DOHH2 (cell line): ENCODE measurements around the gene ACAD11.
"Not testable (repeated sequence)": the region's sequence is repeated elsewhere in the genome, so short reads cannot be mapped to it uniquely, and the experiment has no call there.

Source experiments
- H3F3A ChIP-seq: fragments of 200-600 bp; sonication (generic), shearing (Covaris generic); 2 replicates; pipeline ENCODE4 v1.6.0; 2016; ENCODE audit warnings: antibody characterized with exemption, mild to moderate bottlenecking; ENCODE audit not compliant: control insufficient read depth, insufficient read depth
- H3K27ac ChIP-seq: fragments of 200-600 bp; sonication (generic); 2 replicates; pipeline ENCODE4 v1.5.1; 2014; ENCODE audit warnings: low read depth, mild to moderate bottlenecking, low read length, moderate library complexity
- H3K27me3 ChIP-seq: fragments of 200-600 bp; sonication (generic); 2 replicates; pipeline ENCODE4 v1.6.1; 2014; ENCODE audit warnings: mild to moderate bottlenecking, low read length, mixed read lengths; ENCODE audit not compliant: control insufficient read depth
- H3K36me3 ChIP-seq: fragments of 200-600 bp; sonication (generic); 2 replicates; pipeline ENCODE4 v1.6.1; 2014; ENCODE audit warnings: mild to moderate bottlenecking, low read length, moderate library complexity, mixed read lengths; ENCODE audit not compliant: control insufficient read depth
- H3K4me1 ChIP-seq: fragments of 200-600 bp; sonication (generic); 2 replicates; pipeline ENCODE4 v1.6.1; 2014; ENCODE audit warnings: mild to moderate bottlenecking, low read length, mixed read lengths; ENCODE audit not compliant: control insufficient read depth
- H3K4me2 ChIP-seq: fragments of 200-600 bp; sonication (generic); 2 replicates; pipeline ENCODE4 v1.6.0; 2014; ENCODE audit warnings: mild to moderate bottlenecking, low read length, moderate library complexity
- H3K4me3 ChIP-seq: fragments of 200-600 bp; sonication (generic); 2 replicates; pipeline ENCODE4 v1.5.1; 2014; ENCODE audit warnings: mild to moderate bottlenecking, low read length, mixed read lengths
- H3K79me2 ChIP-seq: fragments of 200-600 bp; sonication (generic); 2 replicates; pipeline ENCODE4 v1.6.1; 2014; ENCODE audit warnings: mild to moderate bottlenecking, low read length, mixed read lengths; ENCODE audit not compliant: control insufficient read depth
- H3K9me2 ChIP-seq: fragments of 200-600 bp; sonication (generic); replicated peaks from 2 replicates; pipeline ENCODE4 v1.6.1; 2014; ENCODE audit warnings: mild to moderate bottlenecking, low read length, mixed read lengths; ENCODE audit not compliant: control insufficient read depth
- H3K9me3 ChIP-seq: fragments of 200-600 bp; sonication (generic); 2 replicates; pipeline ENCODE4 v1.6.1; 2014; ENCODE audit warnings: antibody characterized with exemption, low read length, mixed read lengths; ENCODE audit not compliant: control insufficient read depth, insufficient read depth
- H4K20me1 ChIP-seq: fragments of 200-600 bp; sonication (generic); 2 replicates; pipeline ENCODE4 v1.6.0; 2014; ENCODE audit warnings: low read depth, mild to moderate bottlenecking, antibody characterized with exemption, low read length, moderate library complexity; ENCODE audit not compliant: control insufficient read depth, insufficient read depth
- CTCF ChIP-seq: fragments of 200-600 bp; sonication (generic); IDR thresholded peaks from one replicate; pipeline ENCODE4 v1.5.1; 2014; ENCODE audit warnings: antibody characterized with exemption, mild to moderate bottlenecking, low read depth, low read length; ENCODE audit not compliant: poor library complexity, severe bottlenecking
- EZH2phosphoT487 ChIP-seq: fragments of 200-600 bp; sonication (generic); IDR thresholded peaks from 2 replicates; pipeline ENCODE4 v1.6.1; 2017; ENCODE audit warnings: borderline replicate concordance, mild to moderate bottlenecking, antibody characterized with exemption, low read length, moderate library complexity, mixed read lengths

Gene ACAD11

GRCh38 chr3:132563420-132564069 is 96.1 kb downstream of the ACAD11 start:
- Histone ChIP-seq H3F3A (no peaks in the 10 kb centered on the region), H3K9me3 (no peaks in the 10 kb centered on the region), H3K79me2 (no peaks in the 10 kb centered on the region), H4K20me1 (no peaks in the 10 kb centered on the region), H3K4me2 (peak overlapping the region; percentile 58), H3K9me2 (no peaks in the 10 kb centered on the region), H3K27ac (peak overlapping the region; percentile 42), H3K36me3 (no peaks in the 10 kb centered on the region), H3K4me1 (peaks cover 28% of the 10 kb centered on the region), H3K27me3 (no peaks in the 10 kb centered on the region), H3K4me3 (peak overlapping the region; percentile 47)
- TF ChIP-seq CTCF = no peak
- TF ChIP-seq EZH2phosphoT487 = no peak

GRCh38 chr3:132561003-132561402 is 98.6 kb downstream of the ACAD11 start:
- Histone ChIP-seq H4K20me1 (no peaks in the 10 kb centered on the region), H3K79me2 (no peaks in the 10 kb centered on the region), H3K27ac (no peak overlapping the region), H3K9me2 (no peaks in the 10 kb centered on the region), H3K36me3 (no peaks in the 10 kb centered on the region), H3K4me3 (no peak overlapping the region), H3K4me2 (no peak overlapping the region), H3K27me3 (no peaks in the 10 kb centered on the region), H3K9me3 (no peaks in the 10 kb centered on the region), H3F3A (no peaks in the 10 kb centered on the region), H3K4me1 (peaks cover 28% of the 10 kb centered on the region)
- TF ChIP-seq CTCF (no peak), EZH2phosphoT487 (no peak)

GRCh38 chr3:132556508-132557159 is 103.0 kb downstream of the ACAD11 start:
- Histone ChIP-seq H3K4me2 (no peak overlapping the region), H3K36me3 (no peaks in the 10 kb centered on the region), H3K9me3 (no peaks in the 10 kb centered on the region), H3K79me2 (no peaks in the 10 kb centered on the region), H4K20me1 (no peaks in the 10 kb centered on the region), H3F3A (no peaks in the 10 kb centered on the region), H3K27me3 (no peaks in the 10 kb centered on the region), H3K4me1 (no peaks in the 10 kb centered on the region), H3K9me2 (no peaks in the 10 kb centered on the region), H3K4me3 (no peak overlapping the region), H3K27ac (no peak overlapping the region)
- TF ChIP-seq CTCF (no peak), EZH2phosphoT487 (no peak)

- H3K79me2 ChIP-seq, H3K4me2 ChIP-seq, H3K9me3 ChIP-seq, H3F3A ChIP-seq, H3K4me1 ChIP-seq, H4K20me1 ChIP-seq, H3K27me3 ChIP-seq, H3K36me3 ChIP-seq, H3K4me3 ChIP-seq, H3K9me2 ChIP-seq, H3K27ac ChIP-seq: not testable (repeated sequence)
Observed at GRCh38 chr3:132556036-132556386, 103.6 kb downstream of the ACAD11 start.
